A549 treated with Hydrocortisone at 1 μM for 4 hours (cell line): Measurements from ENCODE around the gene TBX10. TPM values are rescaled to one million over a fixed set of nuclear protein-coding genes. Genes with fewer than 3 reads are reported as not detected.

Experiments
- total RNA-seq: library from RNA; stranded (reverse); fragments of 200-300 nt; extraction: Qiagen RNA extraction; gene quantifications from 5 replicates; pipeline ENCODE4 v1.2.3, GENCODE V29; 2022

TBX10 gene
- not detected in 5 replicates for total RNA-seq

GRCh38 chr11:67639438-67639859 is at the start of gene TBX10:
TBX10 (minus strand) TSS chr11:67639763; CDS start chr11:67639472, 291 bp downstream.

GRCh38 chr11:67674442-67674871 is 34.9 kb upstream of the TBX10 start, which contains the start of gene ALDH3B2:
ALDH3B2 (minus strand) TSS chr11:67674623; CDS start chr11:67666935, 7,688 bp downstream.

GRCh38 chr11:67629386-67630227 is 10.0 kb downstream of the TBX10 start, which contains the start of gene NUDT8:
NUDT8 (minus strand) TSS chr11:67629937; CDS start chr11:67629911, 26 bp downstream.

DNA sequence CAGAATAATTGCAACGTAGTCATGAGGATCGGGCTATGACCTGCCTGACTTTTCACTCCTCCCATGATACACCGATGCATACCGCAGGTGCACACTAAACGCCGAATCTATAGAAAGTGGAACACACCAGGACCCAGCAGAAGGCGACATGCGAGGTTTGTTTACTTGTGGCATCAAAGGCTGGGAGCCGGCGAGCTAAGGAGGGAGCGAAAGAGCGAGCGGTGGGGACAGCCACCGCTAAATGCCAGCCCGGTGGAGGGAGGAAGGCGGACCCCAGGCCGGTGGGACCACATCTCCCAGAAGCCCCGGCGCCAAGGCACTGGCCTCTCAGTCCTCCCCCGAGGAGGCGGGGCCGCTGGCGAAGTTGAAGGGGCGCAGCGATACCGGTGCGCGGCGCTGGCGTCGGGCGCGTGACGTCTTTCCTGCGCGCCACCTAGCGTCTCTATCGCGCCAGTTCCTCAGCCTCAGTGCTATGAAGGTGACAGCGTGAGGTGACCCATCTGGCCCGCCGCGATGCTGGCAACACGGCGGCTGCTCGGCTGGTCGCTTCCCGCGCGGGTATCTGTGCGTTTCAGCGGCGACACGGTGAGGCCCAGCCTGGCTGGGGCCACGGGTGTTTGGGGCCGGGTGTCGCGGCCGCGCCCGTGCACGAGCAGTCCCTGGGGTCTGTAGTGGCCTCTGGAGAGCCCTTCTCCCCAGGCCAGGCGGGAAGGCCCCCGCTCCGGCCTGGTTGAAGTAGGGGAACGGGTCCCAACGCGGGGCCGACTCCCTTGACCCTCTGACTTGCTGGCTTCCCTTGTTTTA is 32.9 kb downstream of the TBX10 start, which contains the start of gene NDUFV1:
TSS of gene NDUFV1 (plus strand) at position 445 of the 804 bp plus-strand sequence. CDS start at position 514, 69 bp downstream.

DNA sequence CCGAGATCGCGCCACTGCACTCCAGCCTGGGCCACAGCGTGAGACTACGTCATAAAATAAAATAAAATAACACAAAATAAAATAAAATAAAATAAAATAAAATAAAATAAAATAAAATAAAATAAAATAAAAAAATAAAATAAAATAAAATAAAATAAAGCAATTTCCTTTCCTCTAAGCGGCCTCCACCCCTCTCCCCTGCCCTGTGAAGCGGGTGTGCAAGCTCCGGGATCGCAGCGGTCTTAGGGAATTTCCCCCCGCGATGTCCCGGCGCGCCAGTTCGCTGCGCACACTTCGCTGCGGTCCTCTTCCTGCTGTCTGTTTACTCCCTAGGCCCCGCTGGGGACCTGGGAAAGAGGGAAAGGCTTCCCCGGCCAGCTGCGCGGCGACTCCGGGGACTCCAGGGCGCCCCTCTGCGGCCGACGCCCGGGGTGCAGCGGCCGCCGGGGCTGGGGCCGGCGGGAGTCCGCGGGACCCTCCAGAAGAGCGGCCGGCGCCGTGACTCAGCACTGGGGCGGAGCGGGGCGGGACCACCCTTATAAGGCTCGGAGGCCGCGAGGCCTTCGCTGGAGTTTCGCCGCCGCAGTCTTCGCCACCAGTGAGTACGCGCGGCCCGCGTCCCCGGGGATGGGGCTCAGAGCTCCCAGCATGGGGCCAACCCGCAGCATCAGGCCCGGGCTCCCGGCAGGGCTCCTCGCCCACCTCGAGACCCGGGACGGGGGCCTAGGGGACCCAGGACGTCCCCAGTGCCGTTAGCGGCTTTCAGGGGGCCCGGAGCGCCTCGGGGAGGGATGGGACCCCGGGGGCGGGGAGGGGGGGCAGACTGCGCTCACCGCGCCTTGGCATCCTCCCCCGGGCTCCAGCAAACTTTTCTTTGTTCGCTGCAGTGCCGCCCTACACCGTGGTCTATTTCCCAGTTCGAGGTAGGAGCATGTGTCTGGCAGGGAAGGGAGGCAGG is 56.0 kb downstream of the TBX10 start, which contains the start of gene GSTP1:
TSS of gene GSTP1 (plus strand) at position 566 of the 958 bp plus-strand sequence. CDS start at position 598, 32 bp downstream.

Other genes with a start within 250 kb of the TBX10 start
- 20.5 to 32.2 TPM (median 25.8 TPM) in 5 replicates for gene RAD9A, start 247.8 kb downstream of the TBX10 start, total RNA-seq
- gene PPP1CA, start 237.9 kb downstream of the TBX10 start, total RNA-seq, result 271 to 298 TPM (median 288 TPM) in 5 replicates
- 0.09 to 0.22 TPM (median 0.15 TPM) in 4 of 5 replicates, not detected in the other for gene TBC1D10C, start 235.7 kb downstream of the TBX10 start, total RNA-seq
- 0.09 to 0.20 TPM (median 0.12 TPM) in 5 replicates for gene CARNS1, start 224.1 kb downstream of the TBX10 start, total RNA-seq
- 47.0 to 52.0 TPM (median 47.7 TPM) in 5 replicates for gene RPS6KB2, start 211.3 kb downstream of the TBX10 start, total RNA-seq
- 0.17 to 0.37 TPM (median 0.28 TPM) in 5 replicates for gene PTPRCAP, start 202.1 kb downstream of the TBX10 start, total RNA-seq
- 55.7 to 65.2 TPM (median 62.1 TPM) in 5 replicates for gene CORO1B, start 196.3 kb downstream of the TBX10 start, total RNA-seq
- gene GPR152, start 187.0 kb downstream of the TBX10 start, total RNA-seq, result 0.07 TPM in 1 of 5 replicates, not detected in the others
- gene CABP4, start 184.4 kb downstream of the TBX10 start, total RNA-seq, result not detected in 5 replicates
- 42.9 to 66.4 TPM (median 56.2 TPM) in 5 replicates for gene TMEM134, start 170.5 kb downstream of the TBX10 start, total RNA-seq
- 42.7 to 46.9 TPM (median 43.8 TPM) in 5 replicates for gene AIP, start 156.7 kb downstream of the TBX10 start, total RNA-seq
- gene PITPNM1, start 134.4 kb downstream of the TBX10 start, total RNA-seq, result 28.4 to 41.3 TPM (median 37.8 TPM) in 5 replicates
- gene CDK2AP2, start 131.6 kb downstream of the TBX10 start, total RNA-seq, result 55.4 to 86.7 TPM (median 82.4 TPM) in 5 replicates
- gene CABP2, start 116.3 kb downstream of the TBX10 start, total RNA-seq, result not detected in 5 replicates
- 1,366 to 1,708 TPM (median 1,625 TPM) in 5 replicates for gene GSTP1, start 56.0 kb downstream of the TBX10 start, total RNA-seq
- 138 to 151 TPM (median 143 TPM) in 5 replicates for gene NDUFV1, start 32.8 kb downstream of the TBX10 start, total RNA-seq
- gene NUDT8, start 9.8 kb downstream of the TBX10 start, total RNA-seq, result 6.7 to 15.0 TPM (median 12.2 TPM) in 5 replicates
- 0.78 to 1.9 TPM (median 1.2 TPM) in 5 replicates for gene ACY3, start 11.0 kb upstream of the TBX10 start, total RNA-seq
- gene ALDH3B2, start 34.9 kb upstream of the TBX10 start, total RNA-seq, result 0.03 TPM in 1 of 5 replicates, not detected in the others